ENCODE results near the gene PDE8A. TPM values are rescaled to one million over a fixed set of nuclear protein-coding genes. Genes with fewer than 3 reads are reported as not detected.

PDE8A gene
- total and polyA plus RNA-seq, 2 experiments from 2014 or later, result 5.6 to 7.5 TPM

GRCh38 chr15:85041230-85041629 lies 59.6 kb downstream of the PDE8A start (continued):
- TF ChIP-seq ZNF462 (CRISPR knock-in tag; IDR thresholded peaks at IDR 0.05), result no peak

DNA sequence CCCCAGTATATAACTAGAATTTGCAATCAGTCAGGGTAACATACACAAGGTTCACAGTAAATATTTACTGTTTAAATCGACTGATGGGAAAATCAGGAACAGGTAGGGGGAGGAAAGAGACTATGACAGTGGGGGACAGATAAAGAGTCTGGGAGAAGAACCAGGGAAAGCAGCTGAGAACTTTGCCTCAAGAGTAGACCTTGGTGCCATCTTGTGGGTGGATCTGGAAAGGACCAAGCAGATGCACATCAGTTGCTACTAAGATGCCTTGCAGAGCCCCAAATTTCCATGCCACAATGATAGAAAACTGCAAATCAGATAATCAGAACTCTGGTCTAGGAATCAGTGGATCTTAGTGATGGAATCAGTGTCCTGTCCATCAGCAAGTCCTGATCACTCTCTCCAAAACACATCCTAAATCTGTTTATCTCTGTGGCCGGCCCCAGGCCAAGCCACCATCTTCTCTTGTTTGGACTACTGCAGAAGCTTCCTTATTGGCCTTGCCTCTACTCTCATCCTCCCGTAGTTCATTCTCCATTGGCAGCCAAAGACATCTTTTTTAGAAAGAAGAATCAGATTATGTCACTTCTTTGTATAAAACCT lies 62.7 kb downstream of the PDE8A start:
- Histone ChIP-seq H3K27me3 (ENCODE audit: insufficient read depth) (no peaks in the 10 kb centered on the region), H3K4me2 (no peak overlapping the region), H3K36me3 (ENCODE audit: insufficient read depth) (no peaks in the 10 kb centered on the region), H3K4me3 (no peak overlapping the region), H3K79me2 (replicated peaks; ENCODE audit: insufficient read depth) (0 out of 2 replicates have a peak, but pooled peaks cover 3% of the 10 kb centered on the region), H3K9me2 (ENCODE audit: insufficient read depth) (no peaks in the 10 kb centered on the region), H3F3A (replicated peaks; ENCODE audit: low read depth) (no peaks in the 10 kb centered on the region), H4K20me1 (replicated peaks; ENCODE audit: insufficient read depth) (peaks cover 6% of the 10 kb centered on the region; the same call in 1 of the 2 replicates), H2AFZ (no peak overlapping the region), H3K4me1 (ENCODE audit: insufficient read depth) (0 out of 2 replicates have a peak, but pooled peaks cover 4% of the 10 kb centered on the region), H3K27ac (ENCODE audit: low read depth) (no peak overlapping the region)
- TF ChIP-seq EZH2phosphoT487 (IDR thresholded peaks at IDR 0.05; ENCODE audit: unreplicated experiment) (no peak), CTCF (conservative IDR thresholded peaks at IDR 0.05; ENCODE audit: low read depth in 2 of 2) (peak; percentile 59 to 90)
- H3K4me3 Mint-ChIP-seq, result no peak overlapping the region
- no peaks in the 10 kb centered on the region for H3K27me3 Mint-ChIP-seq (ENCODE audit: insufficient read depth, low read depth, poor library complexity)
- peak; percentile 82 for DNase-seq (ENCODE audit: low spot score)
- peaks cover 8% of the 10 kb centered on the region; the same call in 2 of the 3 replicates for H3K4me1 Mint-ChIP-seq
- no peaks in the 10 kb centered on the region for H3K36me3 Mint-ChIP-seq (ENCODE audit: low read depth)
- ATAC-seq, result peak; percentile 89
- no peak overlapping the region for H3K27ac Mint-ChIP-seq
- no peaks in the 10 kb centered on the region for H3K9me3 Mint-ChIP-seq
